ENCODE measurements around the gene B4GALT1. TPM values are rescaled to one million over a fixed set of nuclear protein-coding genes. Genes with fewer than 3 reads are reported as not detected.

The B4GALT1 gene
- total and polyA plus RNA-seq, 2 of the 8 experiments (the other 6 are each of a cell fraction or from before 2014, with no cell fraction given) = 12.8 to 18.2 TPM

DNA sequence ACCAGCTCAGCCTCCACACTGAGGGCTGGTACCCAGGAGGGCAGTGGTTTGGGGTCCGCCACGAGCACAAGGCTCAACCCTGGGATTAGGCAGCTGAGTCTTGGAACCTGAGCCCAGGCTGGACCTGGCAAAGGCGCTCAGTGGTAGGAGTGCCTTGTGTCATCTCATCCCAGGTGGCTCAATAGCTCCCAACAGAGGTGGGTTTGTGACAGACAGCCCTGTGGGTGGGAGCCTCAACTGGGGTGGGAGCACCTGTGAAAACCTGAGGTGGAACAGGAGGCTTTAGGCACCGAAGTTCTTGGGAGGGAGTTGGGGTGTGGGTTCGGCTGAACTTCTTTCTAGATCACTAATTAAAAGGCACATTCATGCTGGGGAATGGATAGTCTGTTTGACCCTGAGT is 55.5 kb downstream of the B4GALT1 start:
- no peak overlapping the region for H3K56ac ChIP-seq (replicated peaks; ENCODE audit: insufficient read length, low read depth, low read length)
- peak overlapping the region; percentile 65; the same call in 1 of the 2 replicates for H4K8ac ChIP-seq (ENCODE audit: extremely low read depth, insufficient read depth, low read length)
- H2BK20ac ChIP-seq (ENCODE audit: low read length) = no peak overlapping the region
- no peak overlapping the region for H3K23ac ChIP-seq (ENCODE audit: insufficient read length)
- H4K20me1 ChIP-seq (replicated peaks in 1 of 2; ENCODE audit: control insufficient read depth in 1 of 2, insufficient read depth in 2 of 2, low read length in 2 of 2) = no peaks in the 10 kb centered on the region
- H3K79me2 ChIP-seq (ENCODE audit: control insufficient read depth in 1 of 2, insufficient read depth in 2 of 2, low read length in 2 of 2) = no peaks in the 10 kb centered on the region
- no peaks in the 10 kb centered on the region for H3K23me2 ChIP-seq (ENCODE audit: low read depth, low read length)
- TF ChIP-seq RAD21 (IDR thresholded peaks at IDR 0.05 in 1 of 2, conservative IDR thresholded peaks at IDR 0.05 in 1 of 2; ENCODE audit: low read depth in 2 of 2, low read length in 2 of 2) (peak in 1 of 2 experiments; percentile 15; a peak in 1 of 4 replicates), RXRA (IDR thresholded peaks at IDR 0.05; ENCODE audit: insufficient read depth, low read depth, low read length) (no peak), CTBP2 (IDR thresholded peaks at IDR 0.05; ENCODE audit: borderline replicate concordance, insufficient read depth, insufficient read length, low read length) (no peak)
- TF ChIP-seq, protein P1, sequence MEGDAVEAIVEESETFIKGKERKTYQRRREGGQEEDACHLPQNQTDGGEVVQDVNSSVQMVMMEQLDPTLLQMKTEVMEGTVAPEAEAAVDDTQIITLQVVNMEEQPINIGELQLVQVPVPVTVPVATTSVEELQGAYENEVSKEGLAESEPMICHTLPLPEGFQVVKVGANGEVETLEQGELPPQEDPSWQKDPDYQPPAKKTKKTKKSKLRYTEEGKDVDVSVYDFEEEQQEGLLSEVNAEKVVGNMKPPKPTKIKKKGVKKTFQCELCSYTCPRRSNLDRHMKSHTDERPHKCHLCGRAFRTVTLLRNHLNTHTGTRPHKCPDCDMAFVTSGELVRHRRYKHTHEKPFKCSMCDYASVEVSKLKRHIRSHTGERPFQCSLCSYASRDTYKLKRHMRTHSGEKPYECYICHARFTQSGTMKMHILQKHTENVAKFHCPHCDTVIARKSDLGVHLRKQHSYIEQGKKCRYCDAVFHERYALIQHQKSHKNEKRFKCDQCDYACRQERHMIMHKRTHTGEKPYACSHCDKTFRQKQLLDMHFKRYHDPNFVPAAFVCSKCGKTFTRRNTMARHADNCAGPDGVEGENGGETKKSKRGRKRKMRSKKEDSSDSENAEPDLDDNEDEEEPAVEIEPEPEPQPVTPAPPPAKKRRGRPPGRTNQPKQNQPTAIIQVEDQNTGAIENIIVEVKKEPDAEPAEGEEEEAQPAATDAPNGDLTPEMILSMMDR (IDR thresholded peaks at IDR 0.05; ENCODE audit: control extremely low read depth in 1 of 3, insufficient read depth in 1 of 3, low read depth in 1 of 3, low read length in 3 of 3) = peak in 1 of 3 experiments; percentile 1; a peak in 1 of 4 replicates
- no peak overlapping the region for H2BK5ac ChIP-seq (ENCODE audit: low read depth, low read length)
- ChIA-PET POLR2A (ENCODE audit: partially characterized antibody) (interaction anchor here (1.3 kb wide), 1 partner anchor 46 kb away, joined by 3 read pairs; no protein-coding TSS in a partner anchor), CTCF (ENCODE audit: partially characterized antibody) (interaction anchor here (1.2 kb wide), 1 partner anchor 40 kb away, joined by 3 read pairs; no protein-coding TSS in a partner anchor)
- no peak overlapping the region for H2BK120ac ChIP-seq (replicated peaks; ENCODE audit: low read depth, low read length)
- 0 out of 2 replicates have a peak overlapping the region, but pooled peaks have one; percentile 75 for H2AK5ac ChIP-seq (ENCODE audit: low read depth, low read length)
- no peaks in the 10 kb centered on the region for H3K79me1 ChIP-seq (ENCODE audit: low read depth, low read length)
- H4K5ac ChIP-seq (ENCODE audit: insufficient read length, low read depth, low read length) = no peak overlapping the region
- H3K9me3 ChIP-seq (ENCODE audit: insufficient read depth in 2 of 2, low read depth in 1 of 2, low read length in 1 of 2) = no peaks in the 10 kb centered on the region
- peak overlapping the region; percentile 60; the same call in 1 of the 2 replicates for H2BK12ac ChIP-seq (ENCODE audit: low read depth, low read length)
- FAIRE-seq = no peak
- no peak overlapping the region for H3K14ac ChIP-seq (ENCODE audit: insufficient read length)
- no peak overlapping the region for H3K4me3 ChIP-seq (ENCODE audit: extremely low read depth in 1 of 4, insufficient read depth in 2 of 4, low read depth in 3 of 4, low read length in 4 of 4)
- H3K9ac ChIP-seq (replicated peaks in 1 of 4; ENCODE audit: extremely low read depth in 1 of 4, low read depth in 3 of 4, low read length in 3 of 4) = no peak overlapping the region
- no peak overlapping the region for H4K91ac ChIP-seq (replicated peaks; ENCODE audit: insufficient read length, low read length)
- no peak overlapping the region for H3K4ac ChIP-seq (replicated peaks; ENCODE audit: insufficient read length, low read depth, low read length)
- no peak overlapping the region for H2BK15ac ChIP-seq (ENCODE audit: low read length)
- no peak overlapping the region; a peak in 1 of 4 replicates for H3K4me2 ChIP-seq (ENCODE audit: insufficient read depth in 1 of 2, low read depth in 2 of 2, low read length in 2 of 2)
- no peaks in the 10 kb centered on the region for H3K36me3 ChIP-seq (ENCODE audit: control insufficient read depth in 2 of 4, insufficient read depth in 4 of 4, low read length in 3 of 4)
- H3K4me1 ChIP-seq (replicated peaks in 1 of 4; ENCODE audit: control insufficient read depth in 3 of 4, insufficient read depth in 4 of 4, low read length in 3 of 4) = peaks cover 0 to 4% (median 1%) of the 10 kb centered on the region in 4 experiments; a peak in 3 of 7 replicates
- no peak for DNase-seq (ENCODE audit: low read depth in 1 of 2, low spot score in 2 of 2)
- no peak overlapping the region for H2AFZ ChIP-seq (ENCODE audit: low read length)
- 91% methylated on average over 5 of the region's 5 CpGs; no CpG with 5 or more reads in 1 of the 2 experiments for WGBS, 2 experiments (ENCODE audit: extremely low coverage in 1 of 2, insufficient coverage in 1 of 2, insufficient read length in 1 of 2, insufficient replicate concordance in 2 of 2, low coverage in 1 of 2, low lambda C conversion rate in 2 of 2, missing lambda C conversion rate in 1 of 2)
- H3K27ac ChIP-seq (ENCODE audit: low read depth, low read length) = no peak overlapping the region; the same call in 1 of the 2 replicates
- H3K27me3 ChIP-seq (replicated peaks in 1 of 4; ENCODE audit: control insufficient read depth in 3 of 4, extremely low read depth in 1 of 4, insufficient read depth in 3 of 4, low read length in 3 of 4) = no peaks in the 10 kb centered on the region
- H3K18ac ChIP-seq (ENCODE audit: extremely low read depth, low read length) = no peak overlapping the region
